Mesenchymal stem cell (in vitro differentiated cells and primary cell): Measurements from ENCODE around the gene EPB41.

Experiments
- DNase-seq: peaks from one replicate; pipeline ENCODE4 v3.0.0-alpha.2; 2013
- H2AFZ ChIP-seq: one replicate; pipeline ENCODE4 v1.6.1; 2013; ENCODE audit warnings: low read depth, mild to moderate bottlenecking, control low read depth, inconsistent platforms, low read length, moderate library complexity
- H2AK5ac ChIP-seq: 2 replicates; pipeline ENCODE4 v1.6.1; 2013; ENCODE audit warnings: low read length, moderate library complexity, mild to moderate bottlenecking, inconsistent platforms; ENCODE audit not compliant: severe bottlenecking
- H2BK120ac ChIP-seq: one replicate; pipeline ENCODE4 v1.6.1; 2013; ENCODE audit warnings: low read depth, mild to moderate bottlenecking, inconsistent platforms, low read length, moderate library complexity
- H2BK12ac ChIP-seq, 2 experiments: one replicate each; pipeline ENCODE4 v1.6.1; 2013; ENCODE audit warnings: inconsistent platforms in 2 of 2, low read length in 2 of 2, mild to moderate bottlenecking in 2 of 2, moderate library complexity in 2 of 2, control low read depth in 1 of 2
- H2BK15ac ChIP-seq: one replicate; pipeline ENCODE4 v1.6.1; 2013; ENCODE audit warnings: mild to moderate bottlenecking, low read depth, inconsistent platforms; ENCODE audit not compliant: poor library complexity, severe bottlenecking
- H2BK5ac ChIP-seq: 2 replicates; pipeline ENCODE4 v1.6.1; 2013; ENCODE audit warnings: low read depth, mild to moderate bottlenecking, low read length, control low read depth, inconsistent platforms; ENCODE audit not compliant: poor library complexity, severe bottlenecking
- H3K14ac ChIP-seq, 2 experiments: one replicate each; pipeline ENCODE4 v1.6.1; 2013; ENCODE audit warnings: inconsistent platforms in 2 of 2, low read length in 2 of 2, control low read depth in 1 of 2, mild to moderate bottlenecking in 1 of 2, moderate library complexity in 1 of 2
- H3K18ac ChIP-seq, 2 experiments: one replicate each; pipeline ENCODE4 v1.6.1; 2013; ENCODE audit warnings: inconsistent platforms in 2 of 2, low read length in 2 of 2, control low read depth in 1 of 2, low read depth in 1 of 2, mild to moderate bottlenecking in 1 of 2
- H3K23ac ChIP-seq, 2 experiments: one replicate each; pipeline ENCODE4 v1.6.1; 2013; ENCODE audit warnings: inconsistent platforms in 2 of 2, low read length in 2 of 2, mild to moderate bottlenecking in 2 of 2, moderate library complexity in 2 of 2, control low read depth in 1 of 2
- H3K27ac ChIP-seq: 2 replicates; pipeline ENCODE4 v1.5.1; 2013; ENCODE audit warnings: mild to moderate bottlenecking, moderate library complexity, low read length, control low read depth, inconsistent platforms; ENCODE audit not compliant: poor library complexity, severe bottlenecking
- H3K27me3 ChIP-seq, 2 experiments: 2 replicates each; pipeline versions ENCODE4 v1.6.1 to v1.7.0; 2013; ENCODE audit warnings: low read length in 2 of 2, mild to moderate bottlenecking in 2 of 2, moderate library complexity in 2 of 2, control low read depth in 1 of 2, inconsistent platforms in 1 of 2; ENCODE audit not compliant: control insufficient read depth in 1 of 2, insufficient read depth in 1 of 2
- H3K36me3 ChIP-seq, 2 experiments: 2 replicates each; pipeline versions ENCODE4 v1.6.1 to v1.7.0; 2013; ENCODE audit warnings: low read length in 2 of 2, control low read depth in 1 of 2, inconsistent platforms in 1 of 2, low read depth in 1 of 2, mild to moderate bottlenecking in 1 of 2; ENCODE audit not compliant: insufficient read depth in 2 of 2, control insufficient read depth in 1 of 2
- H3K4ac ChIP-seq, 2 experiments: one replicate each; pipeline ENCODE4 v1.6.1; 2013; ENCODE audit warnings: inconsistent platforms in 2 of 2, low read length in 2 of 2, mild to moderate bottlenecking in 2 of 2, moderate library complexity in 2 of 2, control low read depth in 1 of 2, low read depth in 1 of 2
- H3K4me1 ChIP-seq: 2 replicates; pipeline ENCODE4 v1.6.1; 2013; ENCODE audit warnings: low read depth, low read length, control low read depth; ENCODE audit not compliant: control insufficient read depth, insufficient read depth
- H3K4me2 ChIP-seq: 2 replicates; pipeline ENCODE4 v1.6.1; 2013; ENCODE audit warnings: low read length, mild to moderate bottlenecking, inconsistent platforms; ENCODE audit not compliant: poor library complexity, severe bottlenecking
- H3K4me3 ChIP-seq, 2 experiments: 2 replicates each; pipeline versions ENCODE4 v1.5.1 to v1.7.0; 2013; ENCODE audit warnings: low read length in 2 of 2, mild to moderate bottlenecking in 2 of 2, control low read depth in 1 of 2, low read depth in 1 of 2; ENCODE audit not compliant: insufficient read depth in 1 of 2
- H3K79me1 ChIP-seq: replicated peaks from 2 replicates; pipeline ENCODE4 v1.6.1; 2013; ENCODE audit warnings: mild to moderate bottlenecking, control low read depth, low read length, inconsistent platforms; ENCODE audit not compliant: poor library complexity, severe bottlenecking
- H3K9ac ChIP-seq: 2 replicates; pipeline ENCODE4 v1.7.0; 2013; ENCODE audit warnings: mild to moderate bottlenecking, low read length, moderate library complexity
- H3K9me3 ChIP-seq: 2 replicates; pipeline ENCODE4 v1.7.0; 2013; ENCODE audit warnings: mild to moderate bottlenecking, low read length; ENCODE audit not compliant: control insufficient read depth
- H4K8ac ChIP-seq: one replicate; pipeline ENCODE4 v1.6.1; 2013; ENCODE audit warnings: inconsistent platforms, mild to moderate bottlenecking, low read length, moderate library complexity
- H4K91ac ChIP-seq: one replicate; pipeline ENCODE4 v1.6.1; 2013; ENCODE audit warnings: mild to moderate bottlenecking, low read length, inconsistent platforms
- WGBS: methylation state at CpG from one replicate; pipeline ENCODE4 v1.1.7; 2013; ENCODE audit warnings: mixed read lengths; 5-methylcytosine and 5-hydroxymethylcytosine counted together

EPB41 gene

GRCh38 chr1:29017235-29017634 lies 102.9 kb downstream of the EPB41 start:
- Histone ChIP-seq H2BK5ac (no peak overlapping the region), H2BK120ac (no peak overlapping the region), H3K79me1 (no peaks in the 10 kb centered on the region), H4K91ac (no peak overlapping the region), H3K4me3 (no peak overlapping the region), H3K27me3 (no peaks in the 10 kb centered on the region), H3K4ac (no peak overlapping the region), H4K8ac (no peak overlapping the region), H3K9me3 (no peaks in the 10 kb centered on the region), H2AK5ac (no peak overlapping the region), H2BK12ac (no peak overlapping the region), H3K9ac (no peak overlapping the region), H3K4me1 (no peaks in the 10 kb centered on the region), H3K14ac (no peak overlapping the region), H2AFZ (no peak overlapping the region), H3K36me3 (no peaks in the 10 kb centered on the region), H3K23ac (no peak overlapping the region), H3K18ac (no peak overlapping the region), H2BK15ac (no peak overlapping the region), H3K4me2 (no peak overlapping the region), H3K27ac (no peak overlapping the region)
- no peak for DNase-seq
- WGBS: 84% methylated on average over 3 of the region's 5 CpGs

- no peak overlapping the region for H2BK12ac ChIP-seq
- H3K9me3 ChIP-seq: no peaks in the 10 kb centered on the region
- H4K91ac ChIP-seq: no peak overlapping the region
- H2BK5ac ChIP-seq: no peak overlapping the region
- no peak overlapping the region for H3K14ac ChIP-seq
- H3K4ac ChIP-seq: no peak overlapping the region
- no peaks in the 10 kb centered on the region for H3K79me1 ChIP-seq
- H2AFZ ChIP-seq: no peak overlapping the region
- no peak overlapping the region for H3K18ac ChIP-seq
- 95% methylated on average over 7 of the region's 8 CpGs for WGBS
- H3K4me2 ChIP-seq: no peak overlapping the region
- H2AK5ac ChIP-seq: no peak overlapping the region
- H2BK120ac ChIP-seq: no peak overlapping the region
- no peak overlapping the region for H3K27ac ChIP-seq
- H3K4me1 ChIP-seq: no peaks in the 10 kb centered on the region
- no peaks in the 10 kb centered on the region for H3K36me3 ChIP-seq
- H3K27me3 ChIP-seq: no peaks in the 10 kb centered on the region
- no peak overlapping the region for H3K9ac ChIP-seq
- no peak overlapping the region for H3K23ac ChIP-seq
- H3K4me3 ChIP-seq: no peak overlapping the region
- no peak overlapping the region for H2BK15ac ChIP-seq
- DNase-seq: no peak
- H4K8ac ChIP-seq: no peak overlapping the region
Measured at GRCh38 chr1:29017975-29018712, 103.8 kb downstream of the EPB41 start.

GRCh38 chr1:29022620-29023019 lies 108.3 kb downstream of the EPB41 start:
- DNase-seq: no peak
- Histone ChIP-seq H3K4me3 (no peak overlapping the region), H2BK15ac (no peak overlapping the region), H3K14ac (no peak overlapping the region), H3K4ac (no peak overlapping the region), H2BK120ac (no peak overlapping the region), H3K79me1 (no peaks in the 10 kb centered on the region), H2AK5ac (no peak overlapping the region), H2AFZ (no peak overlapping the region), H3K23ac (no peak overlapping the region), H3K36me3 (no peaks in the 10 kb centered on the region), H3K18ac (no peak overlapping the region), H4K8ac (no peak overlapping the region), H3K4me2 (no peak overlapping the region), H3K9me3 (no peaks in the 10 kb centered on the region), H2BK5ac (no peak overlapping the region), H2BK12ac (no peak overlapping the region), H3K27me3 (no peaks in the 10 kb centered on the region), H4K91ac (no peak overlapping the region), H3K27ac (no peak overlapping the region), H3K9ac (no peak overlapping the region), H3K4me1 (no peaks in the 10 kb centered on the region)
- WGBS: 100% methylated on average over 3 of the region's 3 CpGs

GRCh38 chr1:29029667-29030066 lies 115.3 kb downstream of the EPB41 start:
- H3K9ac ChIP-seq: no peak overlapping the region
- H2AK5ac ChIP-seq: no peak overlapping the region
- no peak overlapping the region for H2BK5ac ChIP-seq
- no peak for DNase-seq
- H2BK120ac ChIP-seq: no peak overlapping the region
- H3K27ac ChIP-seq: no peak overlapping the region
- H2BK15ac ChIP-seq: no peak overlapping the region
- H2AFZ ChIP-seq: no peak overlapping the region
- H3K4me3 ChIP-seq: no peak overlapping the region
- H3K4ac ChIP-seq: no peak overlapping the region
- no peak overlapping the region for H4K91ac ChIP-seq
- H3K27me3 ChIP-seq: no peaks in the 10 kb centered on the region
- H3K14ac ChIP-seq: no peak overlapping the region
- H3K4me1 ChIP-seq: no peaks in the 10 kb centered on the region
- no peak overlapping the region for H3K23ac ChIP-seq
- H3K4me2 ChIP-seq: no peak overlapping the region
- no peak overlapping the region for H2BK12ac ChIP-seq
- H3K9me3 ChIP-seq: no peaks in the 10 kb centered on the region
- no peaks in the 10 kb centered on the region for H3K79me1 ChIP-seq
- 70% methylated on average over 2 of the region's 4 CpGs for WGBS
- peaks cover 0 to 4% of the 10 kb centered on the region in 2 experiments for H3K36me3 ChIP-seq
- no peak overlapping the region for H3K18ac ChIP-seq
- no peak overlapping the region for H4K8ac ChIP-seq
